NCI-H748 treated with DMSO at 0.1 percent for 48 hours (cell line): Measurements from ENCODE around the gene ZFHX3.
"Not testable (repeated sequence)": the region's sequence is repeated elsewhere in the genome, so short reads cannot be mapped to it uniquely, and the experiment has no call there.

Experiments used
- DNase-seq: peaks from one replicate; lab custom pipeline; 2025; lab: John Stamatoyannopoulos, UW

The ZFHX3 gene

DNA sequence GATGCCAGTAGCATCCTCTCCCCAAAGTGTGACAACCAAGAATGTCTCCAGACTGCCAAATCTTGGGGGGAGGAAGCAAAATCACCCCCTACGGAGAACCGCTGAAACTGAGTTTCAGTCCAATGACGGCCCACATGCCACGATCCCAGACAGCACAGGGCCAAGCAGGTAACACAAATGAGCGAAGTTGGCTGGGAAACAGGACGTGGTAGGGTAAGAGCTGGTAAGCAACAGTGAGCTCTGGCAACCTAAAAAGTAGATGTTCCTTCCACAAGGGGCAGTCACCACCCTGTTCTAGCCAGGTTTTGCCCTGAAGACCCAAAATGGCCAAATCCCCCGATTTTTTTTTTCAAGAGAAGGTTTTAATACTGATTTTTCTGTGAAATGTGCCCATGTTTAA lies 25.4 kb downstream of the ZFHX3 start:
- DNase-seq, result no peak

- no peak for DNase-seq
Observed at GRCh38 chr16:73021866-73022495, 25.9 kb downstream of the ZFHX3 start.

DNA sequence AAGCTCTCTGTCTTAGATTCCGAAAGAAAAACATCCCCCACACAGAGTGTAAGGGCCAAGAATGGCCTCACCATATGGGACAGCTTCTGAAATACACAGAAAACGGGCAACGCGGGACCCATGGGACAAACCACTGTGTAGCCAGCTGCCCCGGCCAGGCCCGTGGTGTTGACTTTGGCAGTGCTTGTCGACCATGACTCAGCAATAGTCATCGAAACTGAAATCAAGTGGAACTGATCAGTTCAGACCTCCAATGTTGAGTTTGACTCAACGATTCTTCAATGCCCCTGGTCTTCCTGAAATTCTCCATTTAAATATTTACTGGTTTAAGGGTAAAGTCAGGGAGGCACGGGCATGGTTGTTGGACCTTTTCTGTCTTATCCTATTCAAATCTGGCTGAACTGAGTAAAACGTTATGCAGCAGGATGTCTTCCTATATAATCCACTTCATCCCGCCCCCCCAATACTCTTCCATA lies 27.5 kb downstream of the ZFHX3 start:
- DNase-seq, result no peak

DNA sequence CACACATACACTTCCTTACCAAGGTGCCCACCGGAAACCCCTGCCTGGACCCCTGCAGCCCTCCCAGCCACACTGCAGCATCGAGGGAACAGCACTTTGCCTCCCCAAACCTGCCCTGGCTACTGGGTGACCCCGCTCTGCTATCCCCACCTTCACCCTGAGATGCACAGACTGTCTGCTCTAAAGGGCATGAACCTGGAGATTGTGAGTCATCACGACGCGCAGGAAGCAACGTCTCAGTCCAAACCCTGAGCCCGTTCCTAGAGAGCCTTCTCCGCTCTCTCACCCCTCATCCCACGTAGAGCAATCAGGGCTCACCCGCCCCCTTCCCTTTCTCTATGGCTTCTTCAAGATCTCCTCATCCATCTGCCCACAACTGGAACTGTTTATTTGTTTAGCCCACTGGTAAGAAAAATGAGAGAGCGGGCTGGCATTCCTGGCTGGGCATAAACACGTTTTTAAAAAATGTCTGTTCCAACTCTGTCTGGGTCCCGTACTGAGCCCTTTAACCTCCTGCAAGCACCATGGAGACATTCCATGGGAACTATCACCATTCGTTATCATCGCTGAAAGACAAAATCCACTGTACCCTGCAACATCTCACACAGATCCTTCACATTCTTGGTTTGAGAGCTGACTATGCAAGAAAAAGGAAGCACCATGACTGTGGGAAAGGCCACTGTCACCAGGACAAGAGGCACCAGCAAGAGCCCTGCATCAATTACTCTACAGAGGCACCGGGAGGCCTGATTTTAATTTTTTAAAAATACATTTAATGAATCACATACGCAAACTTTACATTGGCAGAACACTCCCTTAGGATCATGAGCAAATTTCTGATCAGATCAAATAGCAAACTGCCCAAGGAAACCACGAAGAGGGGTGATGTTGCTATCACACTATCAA lies 28.2 kb downstream of the ZFHX3 start:
- DNase-seq, result no peak

DNA sequence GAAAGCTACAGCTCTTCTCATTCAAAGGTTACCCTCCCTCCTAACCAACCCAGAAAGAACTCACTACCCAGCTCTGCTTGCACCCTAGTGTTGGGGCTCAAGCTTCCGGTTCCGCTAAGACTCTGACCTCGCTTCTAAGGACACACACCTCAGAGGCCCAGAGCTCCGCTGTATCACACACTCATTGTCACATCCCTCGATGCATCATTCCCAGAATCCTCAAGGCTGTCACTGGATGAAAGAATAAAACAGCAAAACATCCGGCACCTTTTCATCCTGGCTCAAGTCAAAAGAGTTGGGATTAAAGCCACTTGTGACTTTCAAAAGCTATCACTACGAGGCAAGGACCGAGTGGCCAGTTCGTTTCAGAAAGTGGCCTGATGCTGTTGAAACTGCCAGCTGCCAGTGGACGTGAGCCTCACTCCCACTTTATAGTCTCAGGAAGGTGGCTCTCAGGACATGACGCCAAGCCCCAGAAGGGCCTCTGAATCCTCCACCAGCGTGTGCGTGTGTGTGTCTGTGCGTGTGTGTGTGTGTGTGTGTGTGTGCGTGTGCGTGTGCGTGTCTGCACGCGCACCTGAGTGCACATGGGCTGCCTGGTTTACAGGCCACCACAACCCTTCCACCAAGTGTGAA lies 29.0 kb downstream of the ZFHX3 start:
- no peak for DNase-seq

- no peak for DNase-seq
Observed at GRCh38 chr16:73017321-73017720, 30.6 kb downstream of the ZFHX3 start.

GRCh38 chr16:73016488-73016830 lies 31.5 kb downstream of the ZFHX3 start:
- DNase-seq, result no peak

DNA sequence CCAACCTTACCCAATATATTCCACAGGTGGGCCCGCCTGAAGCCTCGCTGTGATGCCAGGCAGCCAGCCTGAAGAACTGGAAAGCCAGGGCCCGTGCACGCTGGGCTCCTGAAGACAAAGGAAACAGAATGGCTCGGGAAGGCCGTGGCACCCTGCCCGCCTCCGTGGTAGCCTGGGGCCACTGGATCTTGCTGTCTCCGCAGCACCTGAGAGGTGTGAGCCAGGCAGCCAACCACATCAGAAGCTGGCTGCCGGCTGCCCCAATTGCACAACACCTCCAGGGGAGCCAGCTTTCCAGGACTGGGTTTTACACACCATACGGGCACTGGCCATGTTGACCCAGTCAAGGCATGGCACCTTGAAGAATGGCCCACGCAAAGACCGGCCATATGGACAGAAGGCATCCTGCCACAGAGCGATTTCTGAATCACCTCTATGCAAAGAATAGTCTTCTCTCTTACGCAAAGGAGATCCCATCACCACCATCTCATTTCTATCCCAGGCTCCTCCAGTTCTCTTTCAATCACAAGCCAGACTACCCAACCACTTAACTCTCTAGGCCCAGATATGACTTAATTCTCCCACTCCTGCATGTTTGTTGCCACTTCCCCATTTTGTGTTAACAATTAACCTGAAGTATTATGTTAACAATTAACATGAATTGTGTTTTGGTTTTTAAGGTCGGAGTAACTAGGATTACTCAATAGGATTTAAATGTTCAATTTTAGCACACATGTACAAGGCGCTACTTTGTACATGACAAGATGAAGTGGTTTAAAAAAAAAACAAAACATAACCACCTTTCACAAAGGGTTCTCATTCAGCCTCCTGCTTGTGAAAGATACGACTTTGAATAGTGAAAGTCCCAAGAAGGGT lies 32.1 kb downstream of the ZFHX3 start:
- no peak for DNase-seq

GRCh38 chr16:73014768-73015167 lies 33.2 kb downstream of the ZFHX3 start:
- DNase-seq, result no peak

DNA sequence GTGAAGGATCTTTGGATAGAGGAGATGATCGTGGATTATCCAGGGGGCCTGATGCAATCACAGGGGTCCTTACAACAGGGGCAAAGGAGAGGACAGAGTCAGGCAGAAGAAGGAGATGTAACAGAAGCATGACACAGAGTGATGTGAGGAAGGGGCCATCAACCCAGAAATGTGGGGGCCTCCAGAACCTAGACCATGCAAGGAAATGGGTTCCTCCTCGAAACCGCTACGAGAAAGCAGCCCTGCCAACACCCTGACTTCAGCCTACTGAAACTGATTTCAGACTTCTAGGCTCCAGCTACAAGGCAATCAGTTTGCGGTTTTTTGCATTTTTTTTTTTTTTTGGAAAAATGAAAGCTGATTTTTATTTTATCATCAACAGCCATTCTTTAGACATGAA lies 34.0 kb downstream of the ZFHX3 start:
- DNase-seq, result no peak

DNA sequence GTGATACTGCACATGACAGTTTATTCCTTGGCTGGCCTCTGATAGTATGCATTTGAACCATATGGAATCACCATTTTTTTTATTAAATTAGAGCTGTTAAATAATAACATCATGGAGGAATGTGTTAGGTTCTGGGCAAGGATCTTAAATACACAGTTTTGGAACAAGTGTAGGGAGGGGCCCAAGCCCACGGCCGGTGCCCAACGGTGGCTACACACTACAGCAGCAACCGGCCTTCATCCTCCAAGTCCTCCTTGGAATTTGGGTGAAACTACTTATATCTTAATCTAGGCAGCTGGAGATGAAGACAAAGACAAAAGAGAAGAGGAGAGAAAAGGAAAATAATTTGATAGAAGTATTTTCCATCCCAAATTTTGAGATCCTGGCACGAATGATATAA lies 35.6 kb downstream of the ZFHX3 start:
- no peak for DNase-seq

GRCh38 chr16:73011926-73012325 lies 36.0 kb downstream of the ZFHX3 start:
- DNase-seq, result no peak

DNA sequence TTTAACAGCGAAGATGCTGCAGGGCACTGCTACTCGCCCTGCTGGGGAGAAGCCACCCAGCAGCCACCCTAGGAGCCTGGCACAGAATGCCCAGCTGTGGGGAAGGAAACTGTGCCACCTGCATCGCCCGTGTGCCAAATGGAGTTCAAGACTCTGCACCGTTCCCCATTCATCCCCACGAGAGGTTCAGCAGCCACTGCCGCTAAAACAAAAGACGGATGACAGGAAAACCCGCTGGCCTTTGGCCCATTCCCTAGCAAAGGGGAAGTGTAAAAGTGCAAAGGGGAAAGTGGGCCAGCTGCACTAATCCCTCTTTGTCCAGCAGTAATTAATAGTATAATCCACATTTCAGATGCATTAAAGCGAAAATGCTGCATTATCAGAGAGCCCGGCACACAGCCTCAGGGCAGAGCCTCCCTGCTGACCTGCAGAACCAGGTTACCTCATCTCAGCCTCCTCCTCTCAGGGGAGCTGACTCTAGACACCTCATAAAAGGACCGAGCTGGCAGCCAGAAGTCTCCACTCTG lies 37.7 kb downstream of the ZFHX3 start:
- no peak for DNase-seq

- DNase-seq, result not testable (repeated sequence)
Observed at GRCh38 chr16:73009710-73010109, 38.2 kb downstream of the ZFHX3 start.

DNA sequence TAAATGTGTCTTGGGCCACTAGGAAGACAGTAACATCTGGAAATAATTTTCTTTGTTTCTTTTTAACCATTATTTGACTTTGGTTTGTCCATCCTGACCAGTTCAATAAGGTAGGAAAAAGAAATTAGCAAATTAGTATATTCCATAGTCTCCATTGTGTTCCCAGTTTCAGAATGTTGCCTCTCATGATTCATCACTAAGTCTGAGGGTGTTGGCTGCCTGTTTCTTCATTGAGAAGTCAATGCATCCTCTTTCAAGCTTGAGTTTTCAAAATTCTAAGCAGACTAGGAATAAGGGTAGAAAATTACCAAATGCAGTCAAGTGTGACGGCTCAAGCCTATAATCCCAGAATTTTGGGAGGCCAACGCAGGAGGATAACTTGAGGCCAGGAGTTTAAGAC lies 41.9 kb downstream of the ZFHX3 start:
- DNase-seq, result no peak

GRCh38 chr16:73002866-73003265 lies 45.1 kb downstream of the ZFHX3 start:
- DNase-seq, result no peak

- no peak for DNase-seq
Observed at GRCh38 chr16:73000907-73001521, 46.9 kb downstream of the ZFHX3 start.

GRCh38 chr16:73000020-73000906 lies 47.7 kb downstream of the ZFHX3 start:
- DNase-seq, result peak; percentile 39

GRCh38 chr16:72999541-73000019 lies 48.3 kb downstream of the ZFHX3 start:
- no peak for DNase-seq

GRCh38 chr16:72997141-72997542 lies 50.8 kb downstream of the ZFHX3 start:
- DNase-seq, result no peak
